ENCODE results near the gene ANKRD66. TPM values are rescaled to one million over a fixed set of nuclear protein-coding genes. Genes with fewer than 3 reads are reported as not detected.
"Not testable (repeated sequence)": the region's sequence is repeated elsewhere in the genome, so short reads cannot be mapped to it uniquely, and the experiment has no call there.

Gene ANKRD66
- total RNA-seq, 2 experiments from 2014 or later: not detected

GRCh38 chr6:46757214-46757596 lies 10.5 kb downstream of the ANKRD66 start:
- ChIA-PET CTCF (no interaction called here), POLR2A (no interaction called here)
- ATAC-seq (no peak), DNase-seq (no peak)
- Mint-ChIP-seq H3K27ac (no peak overlapping the region), H3K27me3 (ENCODE audit: low read depth) (no peaks in the 10 kb centered on the region), H3K4me3 (no peak overlapping the region), H3K4me1 (ENCODE audit: low read depth) (no peaks in the 10 kb centered on the region), H3K36me3 (ENCODE audit: low read depth) (no peaks in the 10 kb centered on the region), H3K9me3 (ENCODE audit: insufficient read depth) (no peaks in the 10 kb centered on the region)

GRCh38 chr6:46758960-46759753 lies 12.4 kb downstream of the ANKRD66 start:
- ATAC-seq (no peak), DNase-seq (no peak)
- Mint-ChIP-seq H3K36me3 (ENCODE audit: low read depth) (no peaks in the 10 kb centered on the region), H3K9me3 (ENCODE audit: insufficient read depth) (no peaks in the 10 kb centered on the region), H3K27ac (no peak overlapping the region), H3K27me3 (ENCODE audit: low read depth) (no peaks in the 10 kb centered on the region), H3K4me3 (no peak overlapping the region), H3K4me1 (ENCODE audit: low read depth) (no peaks in the 10 kb centered on the region)
- ChIA-PET POLR2A (no interaction called here), CTCF (no interaction called here)

- H3K4me1 Mint-ChIP-seq (ENCODE audit: low read depth): no peaks in the 10 kb centered on the region
- no peak overlapping the region for H3K4me3 Mint-ChIP-seq
- ChIA-PET POLR2A (no interaction called here), CTCF (no interaction called here)
- H3K27ac Mint-ChIP-seq: no peak overlapping the region
- H3K36me3 Mint-ChIP-seq (ENCODE audit: low read depth): no peaks in the 10 kb centered on the region
- DNase-seq: no peak
- H3K27me3 Mint-ChIP-seq (ENCODE audit: low read depth): no peaks in the 10 kb centered on the region
- H3K9me3 Mint-ChIP-seq (ENCODE audit: insufficient read depth): no peaks in the 10 kb centered on the region
- ATAC-seq: no peak
These were observed 14.2 kb downstream of the ANKRD66 start for GRCh38 chr6:46760925-46761324.

GRCh38 chr6:46763466-46763865 lies 16.7 kb downstream of the ANKRD66 start:
- Mint-ChIP-seq H3K36me3 (ENCODE audit: low read depth) (no peaks in the 10 kb centered on the region), H3K4me1 (ENCODE audit: low read depth) (no peaks in the 10 kb centered on the region), H3K4me3 (no peak overlapping the region), H3K27me3 (ENCODE audit: low read depth) (no peaks in the 10 kb centered on the region), H3K27ac (no peak overlapping the region), H3K9me3 (ENCODE audit: insufficient read depth) (no peaks in the 10 kb centered on the region)
- ChIA-PET POLR2A (no interaction called here), CTCF (no interaction called here)
- DNase-seq (no peak), ATAC-seq (no peak)

GRCh38 chr6:46764280-46764679 lies 17.5 kb downstream of the ANKRD66 start:
- H3K4me1 Mint-ChIP-seq (ENCODE audit: low read depth); CTCF ChIA-PET; ATAC-seq; H3K9me3 Mint-ChIP-seq (ENCODE audit: insufficient read depth); DNase-seq; H3K36me3 Mint-ChIP-seq (ENCODE audit: low read depth); H3K4me3 Mint-ChIP-seq; H3K27ac Mint-ChIP-seq; H3K27me3 Mint-ChIP-seq (ENCODE audit: low read depth); POLR2A ChIA-PET: not testable (repeated sequence)

GRCh38 chr6:46764961-46765360 lies 18.2 kb downstream of the ANKRD66 start:
- Mint-ChIP-seq H3K27ac (no peak overlapping the region), H3K9me3 (ENCODE audit: insufficient read depth) (no peaks in the 10 kb centered on the region), H3K4me1 (ENCODE audit: low read depth) (no peaks in the 10 kb centered on the region), H3K4me3 (no peak overlapping the region), H3K36me3 (ENCODE audit: low read depth) (no peaks in the 10 kb centered on the region), H3K27me3 (ENCODE audit: low read depth) (no peaks in the 10 kb centered on the region)
- POLR2A ChIA-PET: no interaction called here
- no peak for DNase-seq
- ATAC-seq: no peak
- CTCF ChIA-PET: no interaction called here

GRCh38 chr6:46772016-46772415 lies 25.3 kb downstream of the ANKRD66 start:
- H3K36me3 Mint-ChIP-seq (ENCODE audit: low read depth): no peaks in the 10 kb centered on the region
- CTCF ChIA-PET: interaction anchor here (1.3 kb wide), 1 partner anchor 14 kb away, joined by 3 read pairs; no protein-coding TSS in a partner anchor
- H3K4me1 Mint-ChIP-seq (ENCODE audit: low read depth): no peaks in the 10 kb centered on the region
- POLR2A ChIA-PET: no interaction called here
- ATAC-seq (no peak), DNase-seq (no peak)
- no peak overlapping the region for H3K27ac Mint-ChIP-seq
- no peak overlapping the region for H3K4me3 Mint-ChIP-seq
- no peaks in the 10 kb centered on the region for H3K9me3 Mint-ChIP-seq (ENCODE audit: insufficient read depth)
- no peaks in the 10 kb centered on the region for H3K27me3 Mint-ChIP-seq (ENCODE audit: low read depth)

- H3K9me3 Mint-ChIP-seq (ENCODE audit: insufficient read depth): no peaks in the 10 kb centered on the region
- CTCF ChIA-PET: interaction anchor here (1.3 kb wide), 1 partner anchor 14 kb away, joined by 3 read pairs; no protein-coding TSS in a partner anchor
- DNase-seq: no peak
- POLR2A ChIA-PET: no interaction called here
- H3K36me3 Mint-ChIP-seq (ENCODE audit: low read depth): no peaks in the 10 kb centered on the region
- no peaks in the 10 kb centered on the region for H3K4me1 Mint-ChIP-seq (ENCODE audit: low read depth)
- no peak overlapping the region for H3K4me3 Mint-ChIP-seq
- no peak for ATAC-seq
- H3K27me3 Mint-ChIP-seq (ENCODE audit: low read depth): no peaks in the 10 kb centered on the region
- no peak overlapping the region for H3K27ac Mint-ChIP-seq
These were observed 26.0 kb downstream of the ANKRD66 start for GRCh38 chr6:46772762-46773161.

GRCh38 chr6:46773201-46773855 lies 26.6 kb downstream of the ANKRD66 start:
- H3K9me3 Mint-ChIP-seq (ENCODE audit: insufficient read depth): no peaks in the 10 kb centered on the region
- no peak overlapping the region for H3K27ac Mint-ChIP-seq
- H3K4me1 Mint-ChIP-seq (ENCODE audit: low read depth): no peaks in the 10 kb centered on the region
- CTCF ChIA-PET: interaction anchor here (1.3 kb wide), 1 partner anchor 13 kb away, joined by 3 read pairs; no protein-coding TSS in a partner anchor
- POLR2A ChIA-PET: no interaction called here
- DNase-seq (no peak), ATAC-seq (no peak)
- no peaks in the 10 kb centered on the region for H3K36me3 Mint-ChIP-seq (ENCODE audit: low read depth)
- H3K27me3 Mint-ChIP-seq (ENCODE audit: low read depth): no peaks in the 10 kb centered on the region
- H3K4me3 Mint-ChIP-seq: no peak overlapping the region

GRCh38 chr6:46774736-46775135 lies 28.0 kb downstream of the ANKRD66 start:
- CTCF ChIA-PET; H3K36me3 Mint-ChIP-seq (ENCODE audit: low read depth); H3K9me3 Mint-ChIP-seq (ENCODE audit: insufficient read depth); H3K4me1 Mint-ChIP-seq (ENCODE audit: low read depth); H3K27ac Mint-ChIP-seq; H3K4me3 Mint-ChIP-seq; DNase-seq; H3K27me3 Mint-ChIP-seq (ENCODE audit: low read depth); ATAC-seq; POLR2A ChIA-PET: not testable (repeated sequence)

- no peak for DNase-seq
- POLR2A ChIA-PET: no interaction called here
- no peak for ATAC-seq
- no peaks in the 10 kb centered on the region for H3K36me3 Mint-ChIP-seq (ENCODE audit: low read depth)
- CTCF ChIA-PET: no interaction called here
- no peaks in the 10 kb centered on the region for H3K9me3 Mint-ChIP-seq (ENCODE audit: insufficient read depth)
- H3K4me1 Mint-ChIP-seq (ENCODE audit: low read depth): no peaks in the 10 kb centered on the region
- no peak overlapping the region for H3K27ac Mint-ChIP-seq
- H3K27me3 Mint-ChIP-seq (ENCODE audit: low read depth): peaks cover 2% of the 10 kb centered on the region
- H3K4me3 Mint-ChIP-seq: no peak overlapping the region
These were observed 29.5 kb downstream of the ANKRD66 start for GRCh38 chr6:46776070-46776712.

GRCh38 chr6:46777476-46778346 lies 31.0 kb downstream of the ANKRD66 start:
- ChIA-PET POLR2A (no interaction called here), CTCF (no interaction called here)
- ATAC-seq (no peak), DNase-seq (no peak)
- no peaks in the 10 kb centered on the region for H3K36me3 Mint-ChIP-seq (ENCODE audit: low read depth)
- H3K4me3 Mint-ChIP-seq: no peak overlapping the region
- H3K27ac Mint-ChIP-seq: no peak overlapping the region
- H3K27me3 Mint-ChIP-seq (ENCODE audit: low read depth): peaks cover 2% of the 10 kb centered on the region
- H3K9me3 Mint-ChIP-seq (ENCODE audit: insufficient read depth): no peaks in the 10 kb centered on the region
- H3K4me1 Mint-ChIP-seq (ENCODE audit: low read depth): no peaks in the 10 kb centered on the region
